Liver (tissue), 9 donors: ENCODE measurements around the gene FKBP1A. TPM values are rescaled to one million over a fixed set of nuclear protein-coding genes. Genes with fewer than 3 reads are reported as not detected.

Experiments
- DNase-seq: peaks from one replicate; pipeline ENCODE4 v3.0.0-alpha.2; 2017; ENCODE audit warnings: low spot score
- H3K27ac ChIP-seq, 2 donors: one replicate each; pipeline ENCODE4 v1.7.0; 2013; ENCODE audit warnings: inconsistent platforms in 2 of 2, low read length in 2 of 2, control low read depth in 1 of 2, low read depth in 1 of 2, mild to moderate bottlenecking in 1 of 2
- H3K27me3 ChIP-seq, 4 donors: one replicate each; pipeline versions ENCODE4 v1.6.1 to v1.7.0; 2013; ENCODE audit warnings: low read length in 3 of 4, inconsistent platforms in 1 of 4, mild to moderate bottlenecking in 1 of 4, moderate library complexity in 1 of 4; ENCODE audit not compliant: control insufficient read depth in 4 of 4, insufficient read depth in 4 of 4
- H3K36me3 ChIP-seq, 4 donors: one replicate each; pipeline versions ENCODE4 v1.6.1 to v1.7.0; 2013; ENCODE audit warnings: low read length in 3 of 4, mild to moderate bottlenecking in 3 of 4, low read depth in 1 of 4, moderate library complexity in 1 of 4; ENCODE audit not compliant: control insufficient read depth in 4 of 4, insufficient read depth in 3 of 4
- H3K4me1 ChIP-seq, 4 donors: one replicate each; pipeline versions ENCODE4 v1.6.1 to v1.7.0; 2013; ENCODE audit warnings: low read length in 3 of 4, mild to moderate bottlenecking in 3 of 4, moderate library complexity in 1 of 4; ENCODE audit not compliant: control insufficient read depth in 4 of 4, insufficient read depth in 4 of 4
- H3K4me3 ChIP-seq, 3 donors: one replicate each; pipeline versions ENCODE4 v1.6.1 to v1.7.0; 2013; ENCODE audit warnings: low read length in 3 of 3, control low read depth in 1 of 3, low read depth in 1 of 3, mild to moderate bottlenecking in 1 of 3
- H3K9ac ChIP-seq, 2 donors: one replicate each; pipeline ENCODE4 v1.7.0; 2013; ENCODE audit warnings: low read length in 2 of 2, mild to moderate bottlenecking in 2 of 2, moderate library complexity in 2 of 2, control low read depth in 1 of 2, low read depth in 1 of 2
- H3K9me3 ChIP-seq, 4 donors: one replicate each; pipeline versions ENCODE4 v1.6.1 to v1.7.0; 2013; ENCODE audit warnings: low read length in 3 of 4; ENCODE audit not compliant: control insufficient read depth in 4 of 4
- EGR1 ChIP-seq, 2 donors: IDR thresholded peaks; 2 replicates each; pipeline ENCODE4 v1.6.1; 2016 to 2018; ENCODE audit warnings: antibody characterized with exemption in 2 of 2, low read depth in 2 of 2
- FOXA1 ChIP-seq: IDR thresholded peaks from 2 replicates; pipeline ENCODE4 v1.6.1; 2016; ENCODE audit warnings: antibody characterized with exemption
- FOXA2 ChIP-seq: IDR thresholded peaks from 2 replicates; pipeline ENCODE4 v1.6.1; 2016; ENCODE audit warnings: antibody characterized with exemption
- HNF4G ChIP-seq: IDR thresholded peaks from 2 replicates; pipeline ENCODE4 v1.6.1; 2016; ENCODE audit warnings: antibody characterized with exemption
- JUND ChIP-seq, 2 donors: IDR thresholded peaks; 2 replicates each; pipeline ENCODE4 v1.6.1; 2016; ENCODE audit warnings: antibody characterized with exemption in 2 of 2
- NR2F2 ChIP-seq: IDR thresholded peaks from 2 replicates; pipeline ENCODE4 v1.6.1; 2016; ENCODE audit warnings: antibody characterized with exemption
- RAD21 ChIP-seq, 2 donors: IDR thresholded peaks; 2 replicates each; pipeline ENCODE4 v1.6.1; 2016; ENCODE audit warnings: antibody characterized with exemption in 2 of 2, mild to moderate bottlenecking in 2 of 2
- RXRA ChIP-seq, 2 donors: IDR thresholded peaks; 2 replicates each; pipeline ENCODE4 v1.6.1; 2017 to 2018; ENCODE audit warnings: antibody characterized with exemption in 2 of 2, mild to moderate bottlenecking in 1 of 2
- SP1 ChIP-seq: IDR thresholded peaks from 2 replicates; pipeline ENCODE4 v1.6.1; 2018; ENCODE audit warnings: antibody characterized with exemption, mild to moderate bottlenecking
- TAF1 ChIP-seq: conservative IDR thresholded peaks from 2 replicates; pipeline ENCODE4 v1.6.1; 2016; ENCODE audit warnings: antibody characterized with exemption, mild to moderate bottlenecking
- YY1 ChIP-seq: IDR thresholded peaks from 2 replicates; pipeline ENCODE4 v1.6.1; 2016; ENCODE audit warnings: antibody characterized with exemption, mild to moderate bottlenecking
- WGBS: extraction: QIAGEN DNeasy Blood & Tissue Kit; methylation state at CpG from one replicate; pipeline ENCODE4 v1.1.7; 2013; 5-methylcytosine and 5-hydroxymethylcytosine counted together
- polyA plus RNA-seq, 2 donors: library from polyadenylated mRNA; stranded (reverse) in 1 of 2; unstranded in 1 of 2; fragments of 200-250 nt in 1 of 2; fragments of >200 nt in 1 of 2; fragmentation: Nextera tagmentation in 1 of 2; extraction: Ambion mirVana in 1 of 2; gene quantifications; one replicate each; pipeline versions ENCODE4 v1.2.1 to v1.2.3, GENCODE V29; 2013 to 2015
- total RNA-seq, 2 donors: library from RNA; depleted of rRNA; stranded (reverse); fragments of >200 nt; gene quantifications; one replicate each; pipeline ENCODE4 v1.2.3, GENCODE V29; 2014
- TF ChIP-seq, protein P1 (sequence below): fragments of 150-350 bp; IDR thresholded peaks from 2 replicates; pipeline ENCODE4 v1.5.1; 2017; ENCODE audit warnings: improper control_type of control experiment, low read depth, low read length; ENCODE audit not compliant: missing input control
- TF ChIP-seq, protein P2 (sequence below): IDR thresholded peaks from 2 replicates; pipeline ENCODE4 v1.6.1; 2016; ENCODE audit warnings: antibody characterized with exemption
- TF ChIP-seq, protein P3 (sequence below): IDR thresholded peaks from 2 replicates; pipeline ENCODE4 v1.6.1; 2016; ENCODE audit warnings: antibody characterized with exemption
- TF ChIP-seq, protein P4 (sequence below): IDR thresholded peaks from 2 replicates; pipeline ENCODE4 v1.6.1; 2016; ENCODE audit warnings: antibody characterized with exemption
- TF ChIP-seq, protein P5 (sequence below): IDR thresholded peaks from 2 replicates; pipeline ENCODE4 v1.6.1; 2016; ENCODE audit warnings: antibody characterized with exemption, mild to moderate bottlenecking
- donor health status: healthy.
- donor health status: healthy.
- donor health status: healthy.
- donor health status: healthy.
- donor health status: healthy.

Gene FKBP1A
- total and polyA plus RNA-seq, 4 donors, result 49.3 to 114 (median 76.9) TPM

DNA sequence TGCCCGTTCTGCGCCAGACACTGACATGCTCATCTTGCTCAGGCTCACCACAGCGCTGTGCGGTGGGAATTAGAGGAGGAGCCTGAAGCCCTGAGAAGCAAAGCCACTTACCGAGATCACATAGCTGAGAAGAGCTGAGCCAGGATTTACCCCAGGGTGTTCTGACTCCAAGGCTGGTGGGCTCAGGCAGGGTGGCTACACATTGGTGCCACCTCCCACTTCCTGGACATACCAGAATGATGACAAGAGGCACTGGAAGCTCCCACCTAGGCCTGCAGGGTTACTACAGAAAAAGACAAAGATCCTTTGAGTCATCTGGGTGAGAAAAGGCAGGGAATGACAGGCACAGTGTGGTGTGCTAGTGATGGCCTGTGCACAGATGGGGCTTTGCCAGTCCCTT is 24.4 kb upstream of the FKBP1A start:
- no peak overlapping the region for H3K4me3 ChIP-seq
- no peak overlapping the region for H3K27ac ChIP-seq
- H3K36me3 ChIP-seq, result no peaks in the 10 kb centered on the region
- peaks cover 0 to 3% (median 1%) of the 10 kb centered on the region in 4 donors for H3K9me3 ChIP-seq
- peaks cover 0 to 2% (median 0%) of the 10 kb centered on the region in 4 donors for H3K27me3 ChIP-seq
- WGBS, result 73% methylated on average over 5 of the region's 5 CpGs
- H3K9ac ChIP-seq, result no peak overlapping the region
- DNase-seq, result no peak
- no peaks in the 10 kb centered on the region for H3K4me1 ChIP-seq
- TF ChIP-seq, protein P1, sequence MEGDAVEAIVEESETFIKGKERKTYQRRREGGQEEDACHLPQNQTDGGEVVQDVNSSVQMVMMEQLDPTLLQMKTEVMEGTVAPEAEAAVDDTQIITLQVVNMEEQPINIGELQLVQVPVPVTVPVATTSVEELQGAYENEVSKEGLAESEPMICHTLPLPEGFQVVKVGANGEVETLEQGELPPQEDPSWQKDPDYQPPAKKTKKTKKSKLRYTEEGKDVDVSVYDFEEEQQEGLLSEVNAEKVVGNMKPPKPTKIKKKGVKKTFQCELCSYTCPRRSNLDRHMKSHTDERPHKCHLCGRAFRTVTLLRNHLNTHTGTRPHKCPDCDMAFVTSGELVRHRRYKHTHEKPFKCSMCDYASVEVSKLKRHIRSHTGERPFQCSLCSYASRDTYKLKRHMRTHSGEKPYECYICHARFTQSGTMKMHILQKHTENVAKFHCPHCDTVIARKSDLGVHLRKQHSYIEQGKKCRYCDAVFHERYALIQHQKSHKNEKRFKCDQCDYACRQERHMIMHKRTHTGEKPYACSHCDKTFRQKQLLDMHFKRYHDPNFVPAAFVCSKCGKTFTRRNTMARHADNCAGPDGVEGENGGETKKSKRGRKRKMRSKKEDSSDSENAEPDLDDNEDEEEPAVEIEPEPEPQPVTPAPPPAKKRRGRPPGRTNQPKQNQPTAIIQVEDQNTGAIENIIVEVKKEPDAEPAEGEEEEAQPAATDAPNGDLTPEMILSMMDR, result no peak
- TF ChIP-seq RXRA (IDR thresholded peaks at IDR 0.05) (no peak), RAD21 (IDR thresholded peaks at IDR 0.05) (no peak), NR2F2 (no peak), TAF1 (no peak), SP1 (no peak), FOXA2 (no peak), HNF4G (no peak), JUND (IDR thresholded peaks at IDR 0.05) (no peak), FOXA1 (no peak)
- TF ChIP-seq, protein P2, sequence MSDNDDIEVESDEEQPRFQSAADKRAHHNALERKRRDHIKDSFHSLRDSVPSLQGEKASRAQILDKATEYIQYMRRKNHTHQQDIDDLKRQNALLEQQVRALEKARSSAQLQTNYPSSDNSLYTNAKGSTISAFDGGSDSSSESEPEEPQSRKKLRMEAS, result no peak
- TF ChIP-seq, protein P3, sequence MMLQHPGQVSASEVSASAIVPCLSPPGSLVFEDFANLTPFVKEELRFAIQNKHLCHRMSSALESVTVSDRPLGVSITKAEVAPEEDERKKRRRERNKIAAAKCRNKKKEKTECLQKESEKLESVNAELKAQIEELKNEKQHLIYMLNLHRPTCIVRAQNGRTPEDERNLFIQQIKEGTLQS, result no peak
- TF ChIP-seq, protein P4, sequence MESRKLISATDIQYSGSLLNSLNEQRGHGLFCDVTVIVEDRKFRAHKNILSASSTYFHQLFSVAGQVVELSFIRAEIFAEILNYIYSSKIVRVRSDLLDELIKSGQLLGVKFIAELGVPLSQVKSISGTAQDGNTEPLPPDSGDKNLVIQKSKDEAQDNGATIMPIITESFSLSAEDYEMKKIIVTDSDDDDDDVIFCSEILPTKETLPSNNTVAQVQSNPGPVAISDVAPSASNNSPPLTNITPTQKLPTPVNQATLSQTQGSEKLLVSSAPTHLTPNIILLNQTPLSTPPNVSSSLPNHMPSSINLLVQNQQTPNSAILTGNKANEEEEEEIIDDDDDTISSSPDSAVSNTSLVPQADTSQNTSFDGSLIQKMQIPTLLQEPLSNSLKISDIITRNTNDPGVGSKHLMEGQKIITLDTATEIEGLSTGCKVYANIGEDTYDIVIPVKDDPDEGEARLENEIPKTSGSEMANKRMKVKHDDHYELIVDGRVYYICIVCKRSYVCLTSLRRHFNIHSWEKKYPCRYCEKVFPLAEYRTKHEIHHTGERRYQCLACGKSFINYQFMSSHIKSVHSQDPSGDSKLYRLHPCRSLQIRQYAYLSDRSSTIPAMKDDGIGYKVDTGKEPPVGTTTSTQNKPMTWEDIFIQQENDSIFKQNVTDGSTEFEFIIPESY, result no peak

DNA sequence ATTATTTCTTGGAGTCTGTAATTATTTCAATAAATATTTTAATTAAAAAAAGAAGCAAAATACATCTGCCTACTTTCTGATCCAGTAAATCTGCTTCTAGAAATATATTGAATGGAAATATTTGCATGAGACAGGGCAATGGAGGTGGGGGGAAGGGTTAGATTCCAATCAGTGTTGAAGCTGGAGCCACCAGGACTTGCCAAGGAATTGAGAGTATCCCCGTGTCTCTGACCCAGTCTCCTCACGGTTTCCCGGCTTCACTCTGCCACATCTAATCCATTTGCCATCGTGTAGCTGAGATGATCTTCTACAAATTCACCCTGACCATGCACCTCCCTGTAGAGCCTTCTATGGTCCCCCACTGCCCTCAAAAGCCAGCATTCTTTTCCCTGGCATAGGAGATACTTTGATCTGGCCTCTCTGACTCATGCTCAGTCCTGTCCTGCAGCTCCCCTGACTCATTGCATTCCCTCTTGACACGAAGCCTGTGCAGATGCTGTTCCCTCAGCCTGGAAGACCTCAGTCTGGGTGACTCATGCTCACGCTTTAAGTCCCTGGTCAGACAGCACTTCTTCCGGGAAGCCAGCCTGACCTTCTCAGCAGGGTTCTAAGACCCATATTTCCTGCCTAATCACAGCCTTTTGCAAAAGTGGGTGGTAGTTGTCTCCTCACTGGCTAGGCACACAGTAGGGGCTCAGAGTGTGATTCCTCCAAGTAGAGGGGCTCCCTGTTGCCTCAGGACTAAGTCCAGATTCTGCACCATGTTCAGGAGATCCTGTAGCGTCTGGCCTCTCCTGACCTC is 23.0 kb upstream of the FKBP1A start:
- Histone ChIP-seq H3K36me3 (no peaks in the 10 kb centered on the region), H3K9ac (no peak overlapping the region)
- 80% methylated on average over 8 of the region's 8 CpGs for WGBS
- TF ChIP-seq TAF1, result no peak
- TF ChIP-seq, protein P2, result no peak
- TF ChIP-seq FOXA1, result no peak
- no peak for TF ChIP-seq JUND (IDR thresholded peaks at IDR 0.05)
- no peak for TF ChIP-seq NR2F2
- no peak for TF ChIP-seq RAD21 (IDR thresholded peaks at IDR 0.05)
- TF ChIP-seq SP1, result no peak
- no peak for TF ChIP-seq FOXA2
- TF ChIP-seq, protein P4, result no peak
- no peak for TF ChIP-seq EGR1 (IDR thresholded peaks at IDR 0.05; ENCODE audit: low read depth in 2 of 2)
- TF ChIP-seq YY1, result no peak
- TF ChIP-seq, protein P3, result no peak
- TF ChIP-seq, protein P1, result no peak
- TF ChIP-seq RXRA (IDR thresholded peaks at IDR 0.05), result no peak
- TF ChIP-seq HNF4G, result no peak
- TF ChIP-seq, protein P5, sequence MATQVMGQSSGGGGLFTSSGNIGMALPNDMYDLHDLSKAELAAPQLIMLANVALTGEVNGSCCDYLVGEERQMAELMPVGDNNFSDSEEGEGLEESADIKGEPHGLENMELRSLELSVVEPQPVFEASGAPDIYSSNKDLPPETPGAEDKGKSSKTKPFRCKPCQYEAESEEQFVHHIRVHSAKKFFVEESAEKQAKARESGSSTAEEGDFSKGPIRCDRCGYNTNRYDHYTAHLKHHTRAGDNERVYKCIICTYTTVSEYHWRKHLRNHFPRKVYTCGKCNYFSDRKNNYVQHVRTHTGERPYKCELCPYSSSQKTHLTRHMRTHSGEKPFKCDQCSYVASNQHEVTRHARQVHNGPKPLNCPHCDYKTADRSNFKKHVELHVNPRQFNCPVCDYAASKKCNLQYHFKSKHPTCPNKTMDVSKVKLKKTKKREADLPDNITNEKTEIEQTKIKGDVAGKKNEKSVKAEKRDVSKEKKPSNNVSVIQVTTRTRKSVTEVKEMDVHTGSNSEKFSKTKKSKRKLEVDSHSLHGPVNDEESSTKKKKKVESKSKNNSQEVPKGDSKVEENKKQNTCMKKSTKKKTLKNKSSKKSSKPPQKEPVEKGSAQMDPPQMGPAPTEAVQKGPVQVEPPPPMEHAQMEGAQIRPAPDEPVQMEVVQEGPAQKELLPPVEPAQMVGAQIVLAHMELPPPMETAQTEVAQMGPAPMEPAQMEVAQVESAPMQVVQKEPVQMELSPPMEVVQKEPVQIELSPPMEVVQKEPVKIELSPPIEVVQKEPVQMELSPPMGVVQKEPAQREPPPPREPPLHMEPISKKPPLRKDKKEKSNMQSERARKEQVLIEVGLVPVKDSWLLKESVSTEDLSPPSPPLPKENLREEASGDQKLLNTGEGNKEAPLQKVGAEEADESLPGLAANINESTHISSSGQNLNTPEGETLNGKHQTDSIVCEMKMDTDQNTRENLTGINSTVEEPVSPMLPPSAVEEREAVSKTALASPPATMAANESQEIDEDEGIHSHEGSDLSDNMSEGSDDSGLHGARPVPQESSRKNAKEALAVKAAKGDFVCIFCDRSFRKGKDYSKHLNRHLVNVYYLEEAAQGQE, result no peak

More for the DNA sequence above, 23.0 kb upstream of the FKBP1A start:
- Histone ChIP-seq H3K4me3 (no peak overlapping the region), H3K4me1 (no peaks in the 10 kb centered on the region), H3K27me3 (no peaks in the 10 kb centered on the region), H3K9me3 (peaks cover 0 to 1% (median 0%) of the 10 kb centered on the region in 4 donors), H3K27ac (no peak overlapping the region)
- no peak for DNase-seq
